Thoracic aorta endothelial cell (primary cell): ENCODE results near the gene RASEF. TPM values are rescaled to one million over a fixed set of nuclear protein-coding genes. Genes with fewer than 3 reads are reported as not detected.

Experiments used
- total RNA-seq: library from RNA; depleted of rRNA; stranded (reverse); fragments of >200 nt; gene quantifications from 2 replicates; pipeline ENCODE4 v1.2.3, GENCODE V29; 2012

The RASEF gene
- under 0.01 and 0.07 TPM in 2 replicates for total RNA-seq

GRCh38 chr9:83062651-83063527 lies at the start of gene RASEF:
Gene RASEF, minus strand, starts transcription at chr9:83063142. Its CDS starts 275 bp downstream, at chr9:83062867.

